Measurements from ENCODE around the gene FRMD8. TPM values are rescaled to one million over a fixed set of nuclear protein-coding genes. Genes with fewer than 3 reads are reported as not detected.

FRMD8 gene
- total and polyA plus RNA-seq, 10 donors = 19.3 to 128 (median 84.0) TPM

DNA sequence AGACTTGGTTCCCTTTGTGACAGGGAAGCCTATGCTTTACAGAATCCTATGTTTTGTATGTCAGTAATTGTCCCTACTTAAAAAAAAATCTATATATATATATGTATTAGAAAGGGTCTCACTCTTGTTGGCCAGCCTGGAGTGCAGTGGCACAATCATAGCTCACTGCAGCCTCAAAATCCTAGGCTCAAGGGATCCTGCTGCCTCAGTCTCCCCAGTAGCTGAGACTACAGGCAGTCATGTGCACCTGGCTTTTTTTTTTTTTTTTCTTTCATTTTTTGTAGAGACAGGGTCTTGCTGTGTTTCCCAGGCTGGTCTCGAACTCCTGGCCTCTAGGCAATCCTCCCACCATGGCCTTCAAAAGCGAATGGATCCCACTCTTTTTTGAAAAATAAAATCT is 34.1 kb downstream of the FRMD8 start:
- Histone ChIP-seq H3K9me3 (no peaks in the 10 kb centered on the region), H3K36me3 (peaks cover 0 to 20% (median 0%) of the 10 kb centered on the region in 6 donors), H3K27ac (peak overlapping the region; percentile 92 to 100 (median 98)), H3K27me3 (replicated peaks in 1 of 7) (no peaks in the 10 kb centered on the region), H3K4me3 (peak overlapping the region; percentile 16 to 96 (median 82)), H3K4me1 (peaks cover 37 to 70% (median 64%) of the 10 kb centered on the region in 6 donors)
- intact Hi-C loops (cut with DNase I; ENCODE audit: low total_unique reads) = no loop called here
- 43 to 67% (median 57%) methylated on average over 2 of the region's 2 CpGs for WGBS, 5 donors
- TF ChIP-seq POLR2A (IDR thresholded peaks at IDR 0.05) = no peak
- TF ChIP-seq POLR2AphosphoS5 (IDR thresholded peaks at IDR 0.05) = no peak
- TF ChIP-seq, protein P1, sequence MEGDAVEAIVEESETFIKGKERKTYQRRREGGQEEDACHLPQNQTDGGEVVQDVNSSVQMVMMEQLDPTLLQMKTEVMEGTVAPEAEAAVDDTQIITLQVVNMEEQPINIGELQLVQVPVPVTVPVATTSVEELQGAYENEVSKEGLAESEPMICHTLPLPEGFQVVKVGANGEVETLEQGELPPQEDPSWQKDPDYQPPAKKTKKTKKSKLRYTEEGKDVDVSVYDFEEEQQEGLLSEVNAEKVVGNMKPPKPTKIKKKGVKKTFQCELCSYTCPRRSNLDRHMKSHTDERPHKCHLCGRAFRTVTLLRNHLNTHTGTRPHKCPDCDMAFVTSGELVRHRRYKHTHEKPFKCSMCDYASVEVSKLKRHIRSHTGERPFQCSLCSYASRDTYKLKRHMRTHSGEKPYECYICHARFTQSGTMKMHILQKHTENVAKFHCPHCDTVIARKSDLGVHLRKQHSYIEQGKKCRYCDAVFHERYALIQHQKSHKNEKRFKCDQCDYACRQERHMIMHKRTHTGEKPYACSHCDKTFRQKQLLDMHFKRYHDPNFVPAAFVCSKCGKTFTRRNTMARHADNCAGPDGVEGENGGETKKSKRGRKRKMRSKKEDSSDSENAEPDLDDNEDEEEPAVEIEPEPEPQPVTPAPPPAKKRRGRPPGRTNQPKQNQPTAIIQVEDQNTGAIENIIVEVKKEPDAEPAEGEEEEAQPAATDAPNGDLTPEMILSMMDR (IDR thresholded peaks at IDR 0.05 in 8 of 11, conservative IDR thresholded peaks at IDR 0.05 in 3 of 11) = no peak
- no peak for DNase-seq

DNA sequence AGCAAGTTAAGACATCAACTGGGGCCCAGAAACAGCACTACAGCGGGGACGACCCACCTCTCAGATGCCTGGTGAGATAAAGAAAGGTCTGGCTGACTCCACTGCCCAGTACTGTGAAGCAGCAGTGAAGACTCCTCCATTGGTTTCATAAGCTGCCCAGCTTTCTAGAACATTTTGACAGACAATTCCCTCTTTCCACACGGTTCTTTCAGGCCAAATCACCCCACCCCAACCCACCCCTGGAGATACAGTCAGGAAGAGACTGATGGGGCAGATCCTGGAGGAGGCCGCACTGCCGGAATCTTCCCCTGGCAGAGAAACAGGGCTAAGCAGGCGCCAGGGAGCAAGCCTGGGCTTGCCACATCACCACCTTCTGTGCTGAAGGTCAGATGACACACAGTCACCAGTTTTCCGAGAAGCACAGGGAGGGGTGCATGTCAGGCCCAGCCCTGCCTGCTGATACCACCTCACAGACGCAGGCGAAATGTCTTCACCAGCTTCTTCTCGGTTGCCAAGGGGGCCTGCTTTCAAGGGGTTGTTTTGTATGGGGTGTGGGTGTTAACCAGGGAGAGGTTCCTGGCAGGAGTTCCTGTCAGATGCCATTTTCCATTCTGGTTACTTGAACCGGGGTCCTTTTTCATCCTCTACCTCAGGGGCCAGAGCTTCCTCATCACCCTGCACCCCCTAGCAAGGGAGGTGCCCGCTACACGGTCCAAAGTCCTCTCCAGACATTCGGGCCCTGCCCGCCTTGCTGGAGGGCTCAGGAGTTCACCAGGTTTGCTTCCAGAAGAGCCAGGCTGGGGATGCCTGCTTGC is 34.7 kb downstream of the FRMD8 start:
- Histone ChIP-seq H3K27ac (peak overlapping the region; percentile 92 to 100 (median 98)), H3K4me3 (peak overlapping the region; percentile 66 to 96 (median 83)), H3K4me1 (peaks cover 33 to 65% (median 58%) of the 10 kb centered on the region in 6 donors), H3K27me3 (replicated peaks in 1 of 7) (no peaks in the 10 kb centered on the region), H3K36me3 (peaks cover 0 to 27% (median 0%) of the 10 kb centered on the region in 6 donors), H3K9me3 (no peaks in the 10 kb centered on the region)
- intact Hi-C loops (cut with DNase I; ENCODE audit: low total_unique reads) = no loop called here
- peak; percentile 70 to 87 (median 74) for TF ChIP-seq POLR2A (IDR thresholded peaks at IDR 0.05)
- TF ChIP-seq, protein P1 (IDR thresholded peaks at IDR 0.05 in 8 of 11, conservative IDR thresholded peaks at IDR 0.05 in 3 of 11) = no peak
- TF ChIP-seq POLR2AphosphoS5 (IDR thresholded peaks at IDR 0.05) = peak; percentile 86 to 99 (median 97)
- DNase-seq = peak; percentile 95
- WGBS, 5 donors = 4 to 7% (median 7%) methylated on average over 15 of the region's 15 CpGs

DNA sequence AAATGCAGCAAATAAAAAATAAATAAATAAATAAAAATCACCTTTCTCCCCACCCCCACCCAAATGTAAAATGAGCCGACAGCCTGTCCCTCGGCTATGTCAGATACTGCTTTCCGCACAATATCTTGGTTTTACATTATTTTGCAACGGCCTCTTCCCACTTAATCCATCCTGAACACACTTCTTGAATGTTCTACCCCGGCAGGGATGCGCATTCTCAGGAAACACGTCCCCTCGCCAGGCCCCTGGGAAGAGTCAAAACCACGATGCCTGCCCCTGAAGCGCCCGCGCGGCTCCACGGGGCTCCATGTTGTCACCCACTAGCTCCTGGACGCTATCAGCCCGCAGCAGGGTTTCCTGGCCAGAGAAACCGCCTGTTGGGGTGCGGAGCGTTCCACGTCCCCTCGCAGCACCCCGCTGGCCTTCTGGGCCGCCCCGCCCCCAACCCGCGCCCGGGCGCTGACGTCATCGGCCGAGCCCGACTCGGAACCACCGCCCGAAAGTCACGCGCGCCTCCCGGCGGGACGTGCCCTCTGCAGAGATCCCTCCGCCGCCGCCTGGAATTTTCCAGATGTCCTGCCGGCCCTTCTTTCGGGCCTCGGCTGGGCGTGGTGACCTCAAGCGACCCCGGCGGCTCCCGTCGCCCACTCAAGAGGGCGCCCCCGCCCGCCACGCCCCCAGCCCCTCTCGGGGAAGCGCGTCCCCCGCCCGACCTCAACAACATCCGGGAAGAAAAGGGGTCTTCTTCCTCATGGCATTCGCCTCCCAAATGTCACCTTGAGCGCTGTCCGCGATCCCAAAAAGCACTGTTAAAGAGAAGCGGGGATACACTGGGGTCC is 35.6 kb downstream of the FRMD8 start:
- peaks cover 32 to 65% (median 57%) of the 10 kb centered on the region in 6 donors for H3K4me1 ChIP-seq
- H3K4me3 ChIP-seq = peak overlapping the region; percentile 66 to 96 (median 83)
- WGBS, 5 donors = 0 to 2% (median 1%) methylated on average over 25 to 68 of the region's 68 CpGs
- DNase-seq = peak; percentile 99
- H3K27me3 ChIP-seq (replicated peaks in 1 of 7) = no peaks in the 10 kb centered on the region
- TF ChIP-seq POLR2AphosphoS5 (IDR thresholded peaks at IDR 0.05) (peak; percentile 75 to 98 (median 95)), POLR2A (IDR thresholded peaks at IDR 0.05) (peak; percentile 50 to 62 (median 62))
- TF ChIP-seq, protein P1 (IDR thresholded peaks at IDR 0.05 in 8 of 11, conservative IDR thresholded peaks at IDR 0.05 in 3 of 11) = peak in 2 of 11 experiments; percentile 27 to 29
- no peaks in the 10 kb centered on the region for H3K9me3 ChIP-seq
- peak overlapping the region; percentile 92 to 100 (median 98) for H3K27ac ChIP-seq
- intact Hi-C loops (cut with DNase I; ENCODE audit: low total_unique reads) = no loop called here
- H3K36me3 ChIP-seq = peaks cover 0 to 35% (median 1%) of the 10 kb centered on the region in 6 donors

All from spleen (tissue), 11 donors.